NCI-H2107 treated with DMSO at 0.1 percent for 48 hours (cell line): Measurements from ENCODE around the gene MEGF11.
"Not testable (repeated sequence)": the region's sequence is repeated elsewhere in the genome, so short reads cannot be mapped to it uniquely, and the experiment has no call there.

ENCODE experiments used
- DNase-seq: peaks from one replicate; lab custom pipeline; 2025; ENCODE audit not compliant: unreplicated experiment; lab: John Stamatoyannopoulos, UW

Gene MEGF11

GRCh38 chr15:65982627-65983322 lies 270.8 kb downstream of the MEGF11 start:
- DNase-seq = no peak

GRCh38 chr15:65981837-65982626 lies 271.5 kb downstream of the MEGF11 start:
- peak; percentile 19 for DNase-seq

GRCh38 chr15:65980824-65981456 lies 272.6 kb downstream of the MEGF11 start:
- no peak for DNase-seq

- DNase-seq = no peak
Measured at GRCh38 chr15:65979837-65980236, 273.7 kb downstream of the MEGF11 start.

GRCh38 chr15:65979316-65979715 lies 274.2 kb downstream of the MEGF11 start:
- DNase-seq = no peak

- DNase-seq = no peak
Measured at GRCh38 chr15:65978110-65978509, 275.4 kb downstream of the MEGF11 start.

- DNase-seq = not testable (repeated sequence)
Measured at GRCh38 chr15:65976196-65976595, 277.4 kb downstream of the MEGF11 start.

- DNase-seq = no peak
Measured at GRCh38 chr15:65971741-65971995, 281.9 kb downstream of the MEGF11 start.

- DNase-seq = peak; percentile 63
Measured at GRCh38 chr15:65970937-65971740, 282.4 kb downstream of the MEGF11 start.

- DNase-seq = no peak
Measured at GRCh38 chr15:65969865-65970816, 283.4 kb downstream of the MEGF11 start.

- no peak for DNase-seq
Measured at GRCh38 chr15:65968511-65968910, 285.0 kb downstream of the MEGF11 start.

GRCh38 chr15:65964792-65965433 lies 288.6 kb downstream of the MEGF11 start:
- no peak for DNase-seq

GRCh38 chr15:65963911-65964482 lies 289.6 kb downstream of the MEGF11 start:
- no peak for DNase-seq

GRCh38 chr15:65963358-65963757 lies 290.2 kb downstream of the MEGF11 start:
- no peak for DNase-seq

GRCh38 chr15:65962187-65962586 lies 291.4 kb downstream of the MEGF11 start:
- no peak for DNase-seq

GRCh38 chr15:65960586-65960985 lies 293.0 kb downstream of the MEGF11 start:
- no peak for DNase-seq

GRCh38 chr15:65958835-65959234 lies 294.7 kb downstream of the MEGF11 start:
- DNase-seq = no peak

- DNase-seq = peak; percentile 66
Measured at GRCh38 chr15:65957451-65957850, 296.1 kb downstream of the MEGF11 start.

GRCh38 chr15:65956899-65957298 lies 296.7 kb downstream of the MEGF11 start:
- DNase-seq = no peak
